ENCODE results near the gene RIOK1.

RIOK1 gene

GRCh38 chr6:7467007-7467897 is 77.6 kb downstream of the RIOK1 start:
- Histone ChIP-seq H3K9me3 (ENCODE audit: insufficient read depth, low read depth, low read length) (no peaks in the 10 kb centered on the region), H2AFZ (ENCODE audit: low read length) (no peak overlapping the region), H3K9me2 (replicated peaks; ENCODE audit: low read depth, low read length) (no peaks in the 10 kb centered on the region), H3K27me3 (ENCODE audit: insufficient read depth, low read length, poor library complexity, severe bottlenecking) (no peaks in the 10 kb centered on the region), H4K20me1 (ENCODE audit: insufficient read depth, low read length, poor library complexity, severe bottlenecking) (no peaks in the 10 kb centered on the region), H3K36me3 (ENCODE audit: insufficient read depth, low read length) (no peaks in the 10 kb centered on the region), H3K79me2 (ENCODE audit: insufficient read depth, low read length) (no peaks in the 10 kb centered on the region), H3F3A (ENCODE audit: low read depth) (no peaks in the 10 kb centered on the region), H3K4me2 (ENCODE audit: low read depth, low read length, poor library complexity, severe bottlenecking) (no peak overlapping the region), H3K4me3 (ENCODE audit: low read length, poor library complexity, severe bottlenecking) (no peak overlapping the region), H3K9ac (ENCODE audit: low read depth, low read length, poor library complexity, severe bottlenecking) (no peak overlapping the region), H3K4me1 (ENCODE audit: insufficient read depth, low read length, poor library complexity, severe bottlenecking) (no peaks in the 10 kb centered on the region)
- TF ChIP-seq EZH2phosphoT487 (IDR thresholded peaks at IDR 0.05; ENCODE audit: borderline replicate concordance) (no peak), CTCF (conservative IDR thresholded peaks at IDR 0.05; ENCODE audit: low read length) (no peak)
